22Rv1 (cell line): ENCODE measurements around the gene ZNF140.

Experiments used
- H3K27ac ChIP-seq: fragments of 450-650 bp; 2 replicates; pipeline ENCODE4 v1.5.1; 2017
- CTCF ChIP-seq: fragments of 450-650 bp; IDR thresholded peaks from 2 replicates; pipeline ENCODE4 v1.5.1; 2017; ENCODE audit warnings: mild to moderate bottlenecking
- ZFX ChIP-seq: fragments of 450-650 bp; IDR thresholded peaks from 2 replicates; pipeline ENCODE4 v1.6.1; 2017; ENCODE audit warnings: antibody characterized with exemption, borderline replicate concordance

The ZNF140 gene

GRCh38 chr12:133080368-133081158, at the start of gene ZNF140:
Gene ZNF140, plus strand, starts transcription at chr12:133080923. Its CDS starts 398 bp downstream, at chr12:133081321.
- H3K27ac ChIP-seq: peak within 1 kb of the TSS; percentile 98
- TF ChIP-seq CTCF (peak; percentile 42; the same call in 1 of the 2 replicates), ZFX (no peak)

DNA sequence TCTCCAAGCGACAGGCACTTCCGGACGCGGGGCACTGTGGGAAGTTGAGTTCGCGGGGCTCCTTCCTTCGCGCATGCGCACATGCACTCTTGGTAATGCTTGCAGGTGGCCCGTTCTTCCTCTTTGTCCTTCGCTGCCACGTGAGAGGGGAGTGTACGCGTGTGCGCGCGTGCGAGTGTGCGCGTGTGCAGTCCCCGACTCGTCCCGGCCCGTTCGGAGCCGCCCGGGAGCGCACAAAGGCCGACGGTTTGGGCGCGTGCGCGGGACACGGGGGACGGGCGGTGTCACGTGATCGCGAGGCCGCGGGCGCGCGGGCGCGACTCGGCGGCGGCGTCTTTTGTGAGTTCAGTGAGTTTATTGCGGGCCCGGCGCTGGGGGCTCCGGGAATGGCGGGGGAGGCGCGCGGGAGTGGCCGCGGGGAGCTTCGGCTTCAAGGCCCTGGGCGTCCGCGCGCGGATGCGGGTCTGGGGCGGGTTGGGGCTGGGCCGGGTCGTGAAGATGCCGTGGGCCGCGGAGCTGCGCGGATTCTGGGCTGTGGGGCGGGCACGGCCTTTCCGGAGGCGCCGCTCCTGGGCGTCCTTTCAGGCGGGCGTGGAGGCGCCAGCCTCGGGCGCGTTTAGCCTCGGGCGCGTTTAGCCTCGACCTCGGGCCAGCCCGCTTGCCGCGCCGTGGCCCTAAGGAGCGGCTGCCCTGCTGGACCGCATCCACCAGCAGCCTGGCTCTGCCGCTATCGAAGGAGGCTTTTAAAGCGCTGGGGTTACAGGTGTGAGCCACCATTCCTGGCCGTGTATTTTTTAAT, 43.3 kb upstream of the ZNF140 start, which contains the start of gene ZNF84:
ZNF84 (plus strand) TSS at position 303 of the 799 bp plus-strand sequence. CDS start 3,959 bp downstream, outside the sequence.
- TF ChIP-seq CTCF (no peak), ZFX (no peak)
- peak within 1 kb of the TSS; percentile 95 for H3K27ac ChIP-seq

DNA sequence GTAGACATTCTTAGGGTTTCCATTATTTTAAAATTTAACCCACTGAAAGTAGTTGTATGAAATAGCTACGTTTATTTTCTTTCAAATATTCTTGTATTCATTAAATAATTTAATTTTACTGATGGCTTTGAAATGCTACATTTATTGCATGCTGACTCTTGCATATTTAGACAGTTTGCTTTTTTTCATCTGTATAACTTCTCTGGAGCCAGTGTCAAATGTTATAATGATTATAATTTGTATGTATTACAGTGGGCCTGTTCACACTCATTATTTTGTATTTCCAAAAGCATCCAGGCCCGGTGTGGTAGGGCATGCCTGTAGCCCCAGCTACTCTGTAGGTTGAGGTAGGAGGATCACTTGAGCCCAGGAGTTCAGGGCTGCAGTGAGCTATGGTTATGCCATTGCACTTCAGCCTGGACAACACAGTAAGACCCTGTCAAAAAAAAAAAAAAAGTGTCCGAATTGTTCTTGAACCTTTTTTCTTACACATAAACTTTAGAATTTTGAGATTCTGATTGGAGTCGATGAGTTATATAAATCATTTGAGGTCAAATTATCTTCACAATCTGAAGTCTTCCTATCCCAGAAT, 42.5 kb upstream of the ZNF140 start:
- TF ChIP-seq ZFX (no peak), CTCF (no peak)
- H3K27ac ChIP-seq: peak overlapping the region; percentile 95

- TF ChIP-seq CTCF (no peak), ZFX (no peak)
- no peak overlapping the region for H3K27ac ChIP-seq
Observed at GRCh38 chr12:133046698-133047097, 34.0 kb upstream of the ZNF140 start.

DNA sequence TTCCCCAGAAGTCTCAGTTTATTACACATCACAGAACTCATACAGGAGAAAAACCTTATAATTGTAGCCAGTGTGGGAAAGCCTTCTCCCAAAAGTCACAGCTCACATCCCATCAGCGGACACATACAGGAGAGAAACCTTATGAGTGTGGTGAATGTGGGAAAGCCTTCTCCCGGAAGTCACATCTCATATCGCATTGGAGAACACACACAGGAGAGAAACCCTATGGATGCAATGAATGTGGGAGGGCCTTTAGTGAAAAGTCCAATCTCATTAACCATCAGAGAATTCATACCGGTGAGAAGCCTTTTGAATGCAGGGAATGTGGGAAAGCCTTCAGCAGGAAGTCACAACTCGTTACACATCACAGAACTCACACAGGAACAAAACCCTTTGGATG, 23.3 kb upstream of the ZNF140 start:
- TF ChIP-seq ZFX: no peak
- TF ChIP-seq CTCF: no peak
- H3K27ac ChIP-seq: no peak overlapping the region

- H3K27ac ChIP-seq: no peak overlapping the region
- no peak for TF ChIP-seq ZFX
- no peak for TF ChIP-seq CTCF
Observed at GRCh38 chr12:133058203-133059113, 22.3 kb upstream of the ZNF140 start.
